ENCODE data around the gene KLHDC4. TPM values are rescaled to one million over a fixed set of nuclear protein-coding genes. Genes with fewer than 3 reads are reported as not detected.
"Not testable (repeated sequence)": the region's sequence is repeated elsewhere in the genome, so short reads cannot be mapped to it uniquely, and the experiment has no call there.

The KLHDC4 gene
- total RNA-seq, 3 donors from 2014 or later (not counting 1 experiment from before 2014, with no cell fraction given) = 210 to 311 (median 210) TPM

DNA sequence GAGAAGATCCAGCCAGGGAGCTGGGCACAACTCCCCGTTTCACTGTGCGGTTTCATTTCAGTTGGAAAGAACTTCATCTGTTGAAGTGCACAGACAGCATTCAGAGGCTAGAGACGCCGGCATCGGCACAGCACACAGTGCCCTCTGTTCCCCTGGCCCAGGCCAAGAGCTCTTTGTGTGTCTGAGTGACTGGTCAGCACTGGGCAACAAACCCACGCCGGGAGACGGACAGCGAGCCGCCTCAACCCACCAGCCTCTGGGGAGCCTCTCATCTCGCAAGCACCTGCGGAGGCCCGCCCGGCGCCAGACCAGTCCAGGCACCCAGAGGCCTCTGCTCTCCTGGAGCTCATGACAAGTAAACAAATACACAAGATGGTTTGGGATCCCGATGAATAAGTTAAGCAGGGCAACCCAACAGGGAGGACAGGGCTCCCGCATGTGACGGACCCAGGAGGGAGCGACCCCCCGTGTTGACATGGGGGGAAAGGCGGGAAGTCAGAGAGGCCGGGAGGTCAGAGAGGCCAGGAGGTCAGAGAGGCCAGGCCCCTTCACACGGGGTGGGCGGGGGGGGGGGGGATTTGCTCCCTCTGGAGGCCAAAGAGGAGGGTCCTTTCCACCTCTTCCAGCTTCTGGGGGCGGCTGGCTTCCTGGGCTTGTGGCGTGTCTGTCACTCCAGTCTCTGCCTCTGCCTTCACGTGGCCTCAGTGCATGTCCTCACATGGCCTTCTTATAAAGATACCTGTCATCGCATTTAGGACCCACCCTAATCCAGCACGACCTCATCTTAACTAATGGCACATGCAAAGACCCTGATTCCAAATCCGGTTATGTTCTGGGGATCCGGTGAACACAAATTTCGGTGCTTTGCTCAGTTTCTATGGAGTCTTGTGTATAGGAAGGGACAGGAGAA lies 25.8 kb upstream of the KLHDC4 start:
- no peak for DNase-seq
- WGBS (ENCODE audit: insufficient coverage) = 89% methylated on average over 32 of the region's 32 CpGs

GRCh38 chr16:87790292-87791100 lies 24.7 kb upstream of the KLHDC4 start:
- WGBS (ENCODE audit: insufficient coverage) = 89% methylated on average over 17 of the region's 17 CpGs
- H3K4me3 Mint-ChIP-seq = no peak overlapping the region
- TF ChIP-seq, protein P1, sequence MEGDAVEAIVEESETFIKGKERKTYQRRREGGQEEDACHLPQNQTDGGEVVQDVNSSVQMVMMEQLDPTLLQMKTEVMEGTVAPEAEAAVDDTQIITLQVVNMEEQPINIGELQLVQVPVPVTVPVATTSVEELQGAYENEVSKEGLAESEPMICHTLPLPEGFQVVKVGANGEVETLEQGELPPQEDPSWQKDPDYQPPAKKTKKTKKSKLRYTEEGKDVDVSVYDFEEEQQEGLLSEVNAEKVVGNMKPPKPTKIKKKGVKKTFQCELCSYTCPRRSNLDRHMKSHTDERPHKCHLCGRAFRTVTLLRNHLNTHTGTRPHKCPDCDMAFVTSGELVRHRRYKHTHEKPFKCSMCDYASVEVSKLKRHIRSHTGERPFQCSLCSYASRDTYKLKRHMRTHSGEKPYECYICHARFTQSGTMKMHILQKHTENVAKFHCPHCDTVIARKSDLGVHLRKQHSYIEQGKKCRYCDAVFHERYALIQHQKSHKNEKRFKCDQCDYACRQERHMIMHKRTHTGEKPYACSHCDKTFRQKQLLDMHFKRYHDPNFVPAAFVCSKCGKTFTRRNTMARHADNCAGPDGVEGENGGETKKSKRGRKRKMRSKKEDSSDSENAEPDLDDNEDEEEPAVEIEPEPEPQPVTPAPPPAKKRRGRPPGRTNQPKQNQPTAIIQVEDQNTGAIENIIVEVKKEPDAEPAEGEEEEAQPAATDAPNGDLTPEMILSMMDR (IDR thresholded peaks at IDR 0.05) = no peak

More for the DNA sequence above, 25.8 kb upstream of the KLHDC4 start:
- H3K36me3 ChIP-seq (ENCODE audit: control insufficient read depth, insufficient read depth, low read length) = no peaks in the 10 kb centered on the region
- intact Hi-C loops (cut with micrococcal nuclease) = no loop called here
- H3K4me3 ChIP-seq (ENCODE audit: low read length) = no peak overlapping the region
- Mint-ChIP-seq H3K36me3 (no peaks in the 10 kb centered on the region), H3K4me1 (no peaks in the 10 kb centered on the region), H3K9me3 (no peaks in the 10 kb centered on the region), H3K27me3 (ENCODE audit: low read depth in 2 of 2) (no peaks in the 10 kb centered on the region), H3K4me3 (no peak overlapping the region), H3K27ac (no peak overlapping the region)
- no peaks in the 10 kb centered on the region for H3K27me3 ChIP-seq (ENCODE audit: control insufficient read depth, insufficient read depth, low read length)
- TF ChIP-seq, protein P1 (IDR thresholded peaks at IDR 0.05) = no peak
- ATAC-seq = no peak
- no peaks in the 10 kb centered on the region for H3K9me3 ChIP-seq (ENCODE audit: control insufficient read depth, insufficient read depth, low read length)
- no peaks in the 10 kb centered on the region for H3K4me1 ChIP-seq (ENCODE audit: control insufficient read depth, insufficient read depth, low read length)
- no peak overlapping the region for H3K27ac ChIP-seq (ENCODE audit: low read length)

GRCh38 chr16:87789437-87790291 lies 23.9 kb upstream of the KLHDC4 start:
- Histone ChIP-seq H3K36me3 (ENCODE audit: control insufficient read depth, insufficient read depth, low read length) (no peaks in the 10 kb centered on the region), H3K27ac (ENCODE audit: low read length) (no peak overlapping the region), H3K4me3 (ENCODE audit: low read length) (no peak overlapping the region), H3K4me1 (ENCODE audit: control insufficient read depth, insufficient read depth, low read length) (no peaks in the 10 kb centered on the region), H3K27me3 (ENCODE audit: control insufficient read depth, insufficient read depth, low read length) (no peaks in the 10 kb centered on the region), H3K9me3 (ENCODE audit: control insufficient read depth, insufficient read depth, low read length) (no peaks in the 10 kb centered on the region)
- 92% methylated on average over 20 of the region's 20 CpGs for WGBS (ENCODE audit: insufficient coverage)
- TF ChIP-seq, protein P1 (IDR thresholded peaks at IDR 0.05) = no peak
- intact Hi-C loops (cut with micrococcal nuclease) = no loop called here
- DNase-seq (no peak), ATAC-seq (no peak)
- Mint-ChIP-seq H3K4me1 (no peaks in the 10 kb centered on the region), H3K9me3 (no peaks in the 10 kb centered on the region), H3K36me3 (no peaks in the 10 kb centered on the region), H3K27ac (no peak overlapping the region), H3K4me3 (no peak overlapping the region), H3K27me3 (ENCODE audit: low read depth in 2 of 2) (no peaks in the 10 kb centered on the region)

More at GRCh38 chr16:87790292-87791100, 24.7 kb upstream of the KLHDC4 start:
- ATAC-seq (no peak), DNase-seq (no peak)
- no peaks in the 10 kb centered on the region for H3K36me3 Mint-ChIP-seq
- no peaks in the 10 kb centered on the region for H3K36me3 ChIP-seq (ENCODE audit: control insufficient read depth, insufficient read depth, low read length)
- H3K27me3 ChIP-seq (ENCODE audit: control insufficient read depth, insufficient read depth, low read length) = no peaks in the 10 kb centered on the region
- H3K9me3 ChIP-seq (ENCODE audit: control insufficient read depth, insufficient read depth, low read length) = no peaks in the 10 kb centered on the region
- no peak overlapping the region for H3K27ac ChIP-seq (ENCODE audit: low read length)
- H3K4me1 Mint-ChIP-seq = no peaks in the 10 kb centered on the region
- H3K4me1 ChIP-seq (ENCODE audit: control insufficient read depth, insufficient read depth, low read length) = no peaks in the 10 kb centered on the region
- no peak overlapping the region for H3K4me3 ChIP-seq (ENCODE audit: low read length)
- no peak overlapping the region for H3K27ac Mint-ChIP-seq
- intact Hi-C loops (cut with micrococcal nuclease) = no loop called here
- no peaks in the 10 kb centered on the region for H3K27me3 Mint-ChIP-seq (ENCODE audit: low read depth in 2 of 2)
- no peaks in the 10 kb centered on the region for H3K9me3 Mint-ChIP-seq

- H3K36me3 ChIP-seq (ENCODE audit: control insufficient read depth, insufficient read depth, low read length); H3K27ac Mint-ChIP-seq; H3K27ac ChIP-seq (ENCODE audit: low read length); ATAC-seq; H3K9me3 ChIP-seq (ENCODE audit: control insufficient read depth, insufficient read depth, low read length); H3K9me3 Mint-ChIP-seq; H3K4me1 Mint-ChIP-seq; H3K4me1 ChIP-seq (ENCODE audit: control insufficient read depth, insufficient read depth, low read length); H3K36me3 Mint-ChIP-seq; intact Hi-C loops (cut with micrococcal nuclease); H3K4me3 ChIP-seq (ENCODE audit: low read length); H3K4me3 Mint-ChIP-seq; DNase-seq; H3K27me3 Mint-ChIP-seq (ENCODE audit: low read depth in 2 of 2); H3K27me3 ChIP-seq (ENCODE audit: control insufficient read depth, insufficient read depth, low read length): not testable (repeated sequence)
- 90% methylated on average over 9 of the region's 10 CpGs for WGBS (ENCODE audit: insufficient coverage)
Measured at GRCh38 chr16:87788730-87789436, 23.1 kb upstream of the KLHDC4 start.

All from natural killer cell (primary cell).